GM10248 (cell line): ENCODE measurements around the gene WDR81.

Experiments used
- CTCF ChIA-PET: fragments of 300-600 bp; sonication (Branson Sonifier 250); formaldehyde crosslinking; extraction: SDS; loops from one replicate; lab custom pipeline; 2021; ENCODE audit warnings: antibody characterized with exemption; lab: Yijun Ruan, JAX
- POLR2A ChIA-PET: fragments of 350-650 bp; sonication (Branson Sonifier 250); formaldehyde crosslinking; extraction: SDS; loops from one replicate; lab custom pipeline; 2020; ENCODE audit warnings: antibody characterized with exemption; lab: Yijun Ruan, JAX
- DNase-seq: peaks from one replicate; pipeline ENCODE4 v3.0.0; 2012; ENCODE audit errors: extremely low spot score
- TF ChIP-seq, protein P1 (sequence below): IDR thresholded peaks from 2 replicates; pipeline ENCODE4 v1.5.1; 2012; ENCODE audit warnings: mild to moderate bottlenecking, low read depth; ENCODE audit errors: extremely low read depth, missing control alignments, control extremely low read depth

WDR81 gene

DNA sequence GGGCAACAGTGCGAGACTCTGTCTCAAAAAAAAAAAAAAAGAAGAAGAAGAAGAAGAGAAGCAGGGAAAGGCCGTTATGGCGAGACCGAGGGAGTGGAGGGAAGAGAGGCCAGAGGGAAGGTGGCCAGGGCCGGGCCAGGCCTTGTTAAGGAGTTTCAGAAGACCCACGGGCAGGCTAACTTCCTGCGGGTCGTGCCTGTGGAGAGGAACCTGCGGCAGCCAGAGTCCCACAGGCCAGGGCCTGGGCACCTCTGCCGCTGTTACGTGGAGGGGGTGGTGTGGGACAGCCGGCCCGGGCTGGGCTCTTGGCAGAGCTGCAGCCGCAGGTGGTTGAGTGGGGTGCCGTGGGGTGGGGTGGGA is 5.4 kb downstream of the WDR81 start:
- CTCF ChIA-PET = no interaction called here

DNA sequence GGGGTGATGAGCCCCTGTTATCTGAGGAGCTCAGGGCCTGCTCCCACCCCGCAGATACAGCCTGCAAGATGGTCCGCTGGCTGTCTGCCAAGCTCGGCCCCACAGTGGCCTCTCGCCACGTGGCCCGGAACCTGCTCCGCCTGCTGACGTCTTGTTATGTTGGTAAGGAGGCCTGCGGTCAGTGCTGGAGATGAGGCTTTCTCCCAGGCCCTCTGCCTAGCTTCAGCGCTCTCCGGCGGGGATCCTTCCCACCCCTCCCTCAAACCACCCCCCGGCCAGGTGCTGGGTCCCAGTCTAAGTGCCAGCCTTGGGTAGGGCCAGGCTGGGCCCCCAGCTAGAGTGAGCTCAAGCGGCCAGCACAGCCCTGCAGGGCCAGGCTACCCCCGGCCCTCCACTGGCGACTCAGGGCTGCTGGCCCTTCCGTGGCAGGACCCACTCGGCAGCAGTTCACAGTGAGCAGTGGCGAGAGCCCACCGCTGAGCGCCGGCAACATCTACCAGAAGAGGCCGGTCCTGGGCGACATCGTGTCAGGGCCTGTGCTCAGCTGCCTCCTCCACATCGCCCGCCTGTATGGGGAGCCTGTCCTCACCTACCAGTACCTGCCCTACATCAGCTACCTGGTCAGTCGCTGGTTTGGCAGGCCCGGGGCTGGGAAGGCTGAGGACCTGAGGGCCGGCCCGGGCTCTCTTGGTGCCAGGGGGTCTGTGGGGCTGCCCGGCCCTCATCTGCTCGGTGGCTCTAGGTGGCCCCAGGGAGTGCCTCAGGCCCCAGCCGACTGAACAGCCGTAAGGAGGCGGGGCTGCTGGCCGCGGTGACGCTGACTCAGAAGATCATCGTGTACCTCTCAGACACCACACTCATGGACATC is 6.1 kb downstream of the WDR81 start:
- ChIA-PET POLR2A (interaction anchor here (1.0 to 1.1 kb wide), 2 partner anchors 14 to 101 kb away, joined by 6 to 8 read pairs; no protein-coding TSS in a partner anchor), CTCF (interaction anchor here (2.8 to 3.2 kb wide), 2 partner anchors 9 to 14 kb away, joined by 9 to 26 read pairs; no protein-coding TSS in a partner anchor)
- TF ChIP-seq, protein P1, sequence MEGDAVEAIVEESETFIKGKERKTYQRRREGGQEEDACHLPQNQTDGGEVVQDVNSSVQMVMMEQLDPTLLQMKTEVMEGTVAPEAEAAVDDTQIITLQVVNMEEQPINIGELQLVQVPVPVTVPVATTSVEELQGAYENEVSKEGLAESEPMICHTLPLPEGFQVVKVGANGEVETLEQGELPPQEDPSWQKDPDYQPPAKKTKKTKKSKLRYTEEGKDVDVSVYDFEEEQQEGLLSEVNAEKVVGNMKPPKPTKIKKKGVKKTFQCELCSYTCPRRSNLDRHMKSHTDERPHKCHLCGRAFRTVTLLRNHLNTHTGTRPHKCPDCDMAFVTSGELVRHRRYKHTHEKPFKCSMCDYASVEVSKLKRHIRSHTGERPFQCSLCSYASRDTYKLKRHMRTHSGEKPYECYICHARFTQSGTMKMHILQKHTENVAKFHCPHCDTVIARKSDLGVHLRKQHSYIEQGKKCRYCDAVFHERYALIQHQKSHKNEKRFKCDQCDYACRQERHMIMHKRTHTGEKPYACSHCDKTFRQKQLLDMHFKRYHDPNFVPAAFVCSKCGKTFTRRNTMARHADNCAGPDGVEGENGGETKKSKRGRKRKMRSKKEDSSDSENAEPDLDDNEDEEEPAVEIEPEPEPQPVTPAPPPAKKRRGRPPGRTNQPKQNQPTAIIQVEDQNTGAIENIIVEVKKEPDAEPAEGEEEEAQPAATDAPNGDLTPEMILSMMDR = no peak
- DNase-seq = no peak

More for the DNA sequence above, 5.4 kb downstream of the WDR81 start:
- no peak for DNase-seq
- POLR2A ChIA-PET = interaction anchor here (0.7 kb wide), 1 partner anchor 16 kb away, joined by 3 read pairs; no protein-coding TSS in a partner anchor
- TF ChIP-seq, protein P1 = no peak

DNA sequence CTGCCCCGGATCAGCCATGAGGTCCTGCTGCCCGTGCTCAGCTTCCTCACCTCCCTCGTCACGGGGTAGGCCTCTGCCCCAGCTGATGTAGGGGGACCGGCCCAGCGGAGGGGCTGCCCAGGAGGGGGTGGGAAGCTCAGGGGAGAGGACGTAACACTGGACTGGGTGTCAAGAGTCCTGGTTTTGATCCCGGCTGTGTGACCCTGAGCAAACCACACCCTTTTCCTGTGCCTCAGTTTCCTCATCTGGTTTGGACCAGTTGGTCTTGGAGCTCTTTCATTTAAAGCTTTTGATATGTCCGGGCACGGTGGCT is 6.6 kb downstream of the WDR81 start:
- POLR2A ChIA-PET = interaction anchor here (1.0 to 1.1 kb wide), 2 partner anchors 14 to 101 kb away, joined by 6 to 8 read pairs; no protein-coding TSS in a partner anchor
- TF ChIP-seq, protein P1 = no peak
- CTCF ChIA-PET = interaction anchor here (2.8 to 3.2 kb wide), 2 partner anchors 10 to 14 kb away, joined by 9 to 26 read pairs; no protein-coding TSS in a partner anchor
- DNase-seq = no peak

DNA sequence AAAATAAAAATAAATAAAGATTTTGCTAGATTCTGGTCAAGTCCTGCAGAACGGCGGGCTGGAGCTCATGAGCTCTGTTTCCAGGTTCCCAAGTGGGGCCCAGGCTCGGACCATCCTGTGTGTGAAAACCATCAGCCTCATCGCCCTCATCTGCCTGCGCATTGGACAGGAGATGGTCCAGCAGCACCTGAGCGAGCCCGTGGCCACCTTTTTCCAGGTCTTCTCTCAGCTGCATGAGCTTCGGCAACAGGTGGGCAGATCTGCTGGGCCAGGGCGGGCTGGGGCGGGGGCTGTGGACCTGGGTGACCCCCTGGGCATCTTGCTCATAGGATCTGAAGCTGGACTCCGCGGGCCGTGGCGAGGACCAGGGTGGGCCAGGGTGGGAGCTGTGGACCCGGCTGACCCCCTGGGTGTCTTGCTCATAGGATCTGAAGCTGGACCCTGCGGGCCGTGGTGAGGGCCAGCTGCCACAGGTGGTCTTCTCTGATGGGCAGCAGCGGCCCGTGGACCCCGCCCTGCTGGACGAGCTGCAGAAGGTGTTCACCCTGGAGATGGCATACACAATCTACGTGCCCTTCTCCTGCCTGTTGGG is 7.8 kb downstream of the WDR81 start:
- no peak for DNase-seq
- TF ChIP-seq, protein P1 = no peak
- POLR2A ChIA-PET = interaction anchor here (0.5 kb wide), 1 partner anchor 458 kb away, joined by 3 read pairs; no protein-coding TSS in a partner anchor
- CTCF ChIA-PET = interaction anchor here (1.1 to 3.2 kb wide), 5 partner anchors 8 to 18 kb away, joined by 3 to 26 read pairs (median 5); partner anchors contain the start of gene WDR81

DNA sequence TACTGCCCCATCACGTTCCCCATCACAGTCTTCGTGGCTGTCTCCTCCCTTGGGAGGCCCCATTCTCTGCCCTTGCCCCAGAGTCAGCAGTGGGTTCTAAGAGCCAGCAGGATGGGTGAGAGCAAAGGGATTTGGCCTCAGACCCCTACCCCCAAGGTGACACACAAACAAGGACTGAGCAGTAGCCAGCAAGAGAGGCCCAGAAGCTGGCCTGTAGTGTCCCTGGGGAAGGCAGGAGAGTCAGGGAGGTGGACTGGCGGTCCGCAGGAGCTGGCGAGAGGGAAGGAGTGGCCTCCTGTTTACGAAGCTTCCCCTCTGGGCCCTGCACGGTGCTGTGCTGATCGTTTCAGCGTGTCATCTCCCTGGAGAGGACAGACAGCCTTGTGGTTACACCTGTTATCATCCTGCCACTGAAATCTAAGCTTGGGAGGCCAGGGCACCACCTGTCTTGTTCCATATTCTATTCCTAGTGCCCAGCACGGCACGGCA is 8.4 kb downstream of the WDR81 start:
- no peak for DNase-seq
- TF ChIP-seq, protein P1 = no peak
- ChIA-PET POLR2A (interaction anchor here (0.5 kb wide), 1 partner anchor 459 kb away, joined by 3 read pairs; no protein-coding TSS in a partner anchor), CTCF (interaction anchor here (0.6 to 3.2 kb wide), 6 partner anchors 8 to 132 kb away, joined by 3 to 26 read pairs (median 4); partner anchors contain the start of gene WDR81)

DNA sequence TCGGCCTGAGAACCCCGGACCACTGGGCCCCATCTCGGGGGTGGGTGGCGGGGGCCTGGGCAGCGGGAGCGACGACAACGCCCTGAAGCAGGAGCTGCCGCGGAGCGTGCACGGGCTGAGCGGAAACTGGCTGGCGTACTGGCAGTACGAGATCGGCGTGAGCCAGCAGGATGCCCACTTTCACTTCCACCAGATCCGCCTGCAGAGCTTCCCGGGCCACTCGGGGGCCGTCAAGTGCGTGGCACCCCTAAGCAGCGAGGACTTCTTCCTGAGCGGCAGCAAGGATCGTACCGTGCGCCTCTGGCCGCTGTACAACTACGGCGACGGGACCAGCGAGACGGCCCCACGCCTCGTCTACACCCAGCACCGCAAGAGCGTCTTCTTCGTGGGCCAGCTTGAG is 9.3 kb downstream of the WDR81 start:
- POLR2A ChIA-PET = no interaction called here
- CTCF ChIA-PET = interaction anchor here (0.8 to 1.5 kb wide), 2 partner anchors 9 to 12 kb away, joined by 3 to 5 read pairs; partner anchors contain the start of gene WDR81
- TF ChIP-seq, protein P1 = no peak
- no peak for DNase-seq
